SJCRH30 (cell line): Measurements from ENCODE around the gene PAFAH2. TPM values are rescaled to one million over a fixed set of nuclear protein-coding genes. Genes with fewer than 3 reads are reported as not detected.

Source experiments
- DNase-seq, 2 experiments: peaks; one replicate each; pipeline ENCODE4 v3.0.0-alpha.2; 2015 to 2020
- H3K27ac ChIP-seq: fragments of 250-450 bp; sonication (Bioruptor Pico); 2 replicates; pipeline ENCODE4 v1.5.1; 2020; ENCODE audit warnings: mild to moderate bottlenecking, moderate library complexity
- H3K27me3 ChIP-seq: fragments of 250-450 bp; sonication (Bioruptor Pico); 2 replicates; pipeline ENCODE4 v1.5.1; 2020; ENCODE audit warnings: mild to moderate bottlenecking, moderate library complexity
- H3K36me3 ChIP-seq: fragments of 250-450 bp; sonication (Bioruptor Pico); 2 replicates; pipeline ENCODE4 v1.5.1; 2020; ENCODE audit warnings: mild to moderate bottlenecking, moderate library complexity
- H3K4me1 ChIP-seq: fragments of 250-450 bp; sonication (Bioruptor Pico); 2 replicates; pipeline ENCODE4 v1.5.1; 2020; ENCODE audit warnings: mild to moderate bottlenecking, moderate library complexity
- H3K4me3 ChIP-seq: fragments of 250-450 bp; sonication (Bioruptor Pico); 2 replicates; pipeline ENCODE4 v1.5.1; 2020; ENCODE audit warnings: mild to moderate bottlenecking, moderate library complexity
- H3K9me3 ChIP-seq: fragments of 250-450 bp; sonication (Bioruptor Pico); replicated peaks from 2 replicates; pipeline ENCODE4 v1.5.1; 2020; ENCODE audit warnings: mild to moderate bottlenecking, moderate library complexity
- total RNA-seq: library from RNA; depleted of rRNA; stranded (reverse); fragments of >200 nt; shearing (Covaris generic); gene quantifications from 2 replicates; pipeline ENCODE4 v1.2.3, GENCODE V29; 2014

Gene PAFAH2
- total RNA-seq, 1 experiment from 2014 or later, result 3.8 TPM

DNA sequence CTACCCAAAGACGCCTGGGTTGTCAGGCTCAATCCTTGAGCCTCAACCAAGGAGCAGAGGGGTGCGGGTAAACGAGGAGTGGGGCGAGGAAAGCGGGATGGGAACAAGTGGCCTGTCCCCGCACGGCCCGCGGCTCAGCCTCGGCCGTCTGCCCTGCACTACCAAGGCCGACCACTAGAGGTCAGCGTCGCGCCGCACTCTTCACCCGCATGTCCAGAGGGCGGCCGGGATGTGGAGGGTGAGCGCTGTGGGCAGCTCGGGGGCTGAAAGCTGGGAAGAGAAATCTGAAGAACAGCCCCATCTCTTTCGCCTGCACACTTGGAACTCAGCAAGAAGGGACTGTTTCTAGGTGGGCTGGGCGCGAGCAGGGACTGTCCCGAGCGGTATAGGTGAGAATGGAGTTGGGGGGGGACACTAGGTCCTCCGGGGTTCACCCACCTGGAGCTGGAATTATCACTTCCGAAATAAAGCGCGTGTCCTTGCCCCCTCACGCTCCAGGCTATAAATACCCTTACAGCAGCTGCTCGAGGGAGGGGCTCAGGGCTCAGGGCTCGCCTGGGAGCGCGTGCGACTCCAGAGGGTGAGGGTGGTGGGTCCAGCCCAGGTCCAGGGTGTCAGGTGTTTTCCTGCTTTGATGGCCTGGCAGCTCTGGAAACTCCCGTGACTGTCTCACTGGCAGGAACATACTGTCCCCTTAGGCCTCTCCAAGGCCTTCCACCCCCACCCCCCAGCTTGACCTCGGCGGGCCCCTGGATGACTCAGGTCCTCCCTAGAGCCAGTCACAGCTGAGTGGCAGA is 38.3 kb upstream of the PAFAH2 start:
- DNase-seq, result peak; percentile 87 to 89
- Histone ChIP-seq H3K27ac (no peak overlapping the region), H3K4me1 (peaks cover 8% of the 10 kb centered on the region), H3K36me3 (0 out of 2 replicates have a peak, but pooled peaks cover 2% of the 10 kb centered on the region), H3K4me3 (peak overlapping the region; percentile 59), H3K27me3 (0 out of 2 replicates have a peak, but pooled peaks cover 1% of the 10 kb centered on the region), H3K9me3 (no peaks in the 10 kb centered on the region)

DNA sequence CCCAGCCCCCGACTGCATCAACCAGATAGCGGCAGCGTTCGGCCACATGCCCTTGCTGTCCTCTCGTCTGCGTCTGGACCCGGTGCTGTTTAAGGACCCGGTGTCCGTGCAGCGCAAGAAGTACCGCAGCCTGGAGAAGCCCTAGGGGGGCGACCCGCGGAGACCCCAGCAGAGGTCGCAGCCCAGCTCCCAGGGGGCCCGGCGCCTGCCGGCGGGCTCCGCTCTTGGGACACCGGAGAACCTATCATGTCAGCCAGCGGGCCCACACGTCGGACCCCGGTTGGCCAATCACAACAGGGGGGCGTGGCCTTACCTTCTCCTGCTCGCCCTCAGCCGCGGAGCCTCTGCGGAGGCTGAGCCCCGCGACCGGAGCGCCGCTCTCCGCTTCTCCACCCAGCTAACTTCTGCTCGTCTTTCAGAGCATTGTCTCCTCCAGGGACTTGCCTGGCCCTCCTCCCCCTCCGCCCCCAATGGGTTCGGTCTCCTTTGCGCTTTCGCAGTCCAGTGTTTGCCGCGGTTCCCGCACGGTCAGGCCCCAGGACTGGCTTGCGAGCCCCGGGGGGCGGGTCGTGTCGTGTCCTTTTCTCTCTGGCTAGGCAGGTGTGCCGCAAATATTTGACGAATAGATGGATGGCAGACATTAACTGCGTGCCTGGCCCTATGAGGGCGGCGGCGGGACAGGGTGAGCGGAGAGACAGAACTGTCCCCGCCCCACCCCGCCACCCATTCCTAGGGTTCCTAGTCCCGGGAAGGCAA is 37.5 kb upstream of the PAFAH2 start:
- peak overlapping the region; percentile 59 for H3K4me3 ChIP-seq
- H3K9me3 ChIP-seq, result no peaks in the 10 kb centered on the region
- no peak overlapping the region; the same call in 1 of the 2 replicates for H3K27ac ChIP-seq
- H3K36me3 ChIP-seq, result peaks cover 10% of the 10 kb centered on the region
- no peaks in the 10 kb centered on the region for H3K27me3 ChIP-seq
- peaks cover 8% of the 10 kb centered on the region for H3K4me1 ChIP-seq
- DNase-seq, result peak; percentile 97

DNA sequence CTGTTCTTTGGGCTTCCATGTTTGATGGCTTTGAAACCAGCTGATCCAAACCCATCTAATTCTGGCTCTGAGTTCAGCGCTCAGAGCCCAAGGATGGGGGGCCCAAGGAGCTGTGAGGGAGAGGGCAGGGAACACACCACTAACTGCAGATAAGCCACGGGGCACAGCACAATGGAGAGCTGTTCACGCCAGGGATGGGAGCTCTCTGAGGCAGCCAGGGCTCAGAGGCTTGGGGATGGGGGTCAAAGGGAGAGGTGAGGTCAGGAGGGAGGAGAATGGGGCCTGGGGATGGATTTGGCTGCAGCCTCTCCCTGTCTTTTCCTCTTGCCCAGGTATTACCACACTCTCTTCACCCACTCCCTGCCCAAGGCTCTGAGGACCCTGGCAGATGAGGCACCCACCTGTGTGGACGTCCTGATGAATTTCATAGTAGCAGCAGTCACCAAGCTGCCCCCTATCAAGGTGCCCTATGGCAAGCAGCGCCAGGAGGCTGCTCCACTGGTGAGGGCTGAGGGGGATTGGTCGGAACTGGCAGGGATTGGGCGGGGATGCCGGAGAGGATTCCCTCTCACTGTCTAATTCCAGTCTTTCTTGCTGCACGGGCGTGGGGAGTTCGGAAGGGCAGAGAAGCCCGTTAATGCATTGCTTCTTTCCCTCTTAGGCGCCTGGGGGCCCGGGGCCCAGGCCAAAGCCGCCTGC is 36.8 kb upstream of the PAFAH2 start:
- Histone ChIP-seq H3K27me3 (no peaks in the 10 kb centered on the region), H3K4me1 (peaks cover 8% of the 10 kb centered on the region), H3K36me3 (peaks cover 15% of the 10 kb centered on the region), H3K27ac (no peak overlapping the region; the same call in 1 of the 2 replicates), H3K4me3 (peak overlapping the region; percentile 59), H3K9me3 (no peaks in the 10 kb centered on the region)
- DNase-seq, result no peak

DNA sequence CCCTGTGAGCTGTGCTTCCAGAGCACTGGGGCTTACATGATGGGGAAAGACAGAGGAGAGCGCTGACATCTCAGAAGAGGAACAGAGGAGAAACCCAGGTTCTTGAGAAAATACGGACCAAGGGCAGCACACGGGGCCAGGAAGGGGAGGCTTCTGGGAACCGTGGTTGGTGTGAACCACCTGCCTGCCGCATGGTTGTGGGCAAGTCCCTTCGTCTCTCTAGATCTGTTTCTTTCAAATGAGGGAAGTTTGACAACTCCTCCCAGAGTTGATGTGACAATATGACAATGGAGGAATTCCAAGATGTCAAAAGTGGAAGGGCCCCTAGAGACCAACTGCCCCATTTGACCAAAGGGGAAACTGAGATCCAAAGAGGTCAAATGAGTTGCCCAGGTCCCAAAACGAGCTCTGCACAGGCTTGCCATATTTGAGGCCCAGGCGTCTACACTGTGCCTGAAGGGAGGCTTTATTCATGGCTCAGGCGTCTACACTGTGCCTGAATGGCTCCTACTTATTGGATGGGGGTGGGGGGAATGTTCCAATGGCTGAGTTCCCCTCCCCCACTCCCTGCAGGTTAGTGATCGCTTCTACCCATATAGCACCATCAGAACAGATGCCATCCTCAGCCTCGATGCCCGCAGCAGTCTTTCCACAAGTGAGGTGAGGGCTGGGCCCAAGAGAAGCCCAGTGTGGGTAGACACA is 34.9 kb upstream of the PAFAH2 start:
- Histone ChIP-seq H3K27me3 (no peaks in the 10 kb centered on the region), H3K4me3 (no peak overlapping the region), H3K9me3 (no peaks in the 10 kb centered on the region), H3K27ac (no peak overlapping the region), H3K4me1 (peaks cover 8% of the 10 kb centered on the region), H3K36me3 (peaks cover 15% of the 10 kb centered on the region)
- DNase-seq, result no peak

DNA sequence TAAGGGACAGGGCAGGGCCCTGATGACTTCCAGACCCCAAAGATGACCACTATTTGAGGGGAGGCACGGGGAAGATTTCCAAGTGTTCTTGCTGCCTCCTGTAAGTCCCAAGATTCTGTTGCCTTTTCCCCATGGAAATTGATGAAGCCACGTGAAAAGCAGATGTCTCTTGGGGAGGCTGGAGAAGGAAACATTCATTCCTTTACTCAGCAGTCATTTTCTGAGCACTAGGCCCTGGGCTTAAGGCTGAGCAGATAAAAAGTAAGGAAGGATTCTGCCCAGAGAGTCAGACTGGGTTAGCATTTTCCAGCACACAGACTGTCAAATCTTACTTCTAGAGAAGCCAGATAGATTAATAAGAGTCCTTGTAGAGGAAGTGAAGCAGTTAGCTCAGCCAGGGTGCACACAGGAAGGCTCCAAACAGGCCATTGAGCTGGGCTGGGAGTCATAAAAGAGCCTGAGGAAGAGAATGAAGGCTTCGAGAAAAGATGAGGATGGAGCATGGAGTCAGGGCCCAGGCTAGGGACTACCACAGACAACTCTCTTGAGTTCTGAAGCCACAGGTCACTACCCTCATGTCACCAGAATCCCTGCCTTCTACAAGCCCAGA is 33.9 kb upstream of the PAFAH2 start:
- H3K9me3 ChIP-seq, result no peaks in the 10 kb centered on the region

DNA sequence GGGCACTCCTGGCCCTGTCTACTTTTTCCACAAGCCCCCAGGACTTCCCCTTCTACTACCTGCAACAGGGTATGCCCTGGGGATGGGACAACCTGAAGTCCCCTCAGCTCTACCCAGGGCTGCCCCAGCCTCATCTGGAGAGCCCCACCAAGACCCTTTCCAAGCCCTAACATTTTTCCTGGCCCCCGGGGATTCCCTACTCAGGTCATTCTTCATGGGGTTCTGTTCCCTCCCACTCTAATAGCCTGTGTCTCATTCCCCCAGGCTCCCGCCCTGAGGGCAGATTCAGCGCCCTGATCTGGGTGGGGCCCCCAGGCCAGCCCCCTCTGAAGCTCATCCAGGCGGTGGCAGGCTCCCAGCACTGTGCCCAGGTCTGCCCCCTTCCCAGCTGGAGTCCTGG is 33.3 kb upstream of the PAFAH2 start:
- H3K36me3 ChIP-seq, result peaks cover 23% of the 10 kb centered on the region
- no peaks in the 10 kb centered on the region for H3K27me3 ChIP-seq
- peaks cover under 1% of the 10 kb centered on the region for H3K4me1 ChIP-seq
- no peak overlapping the region for H3K4me3 ChIP-seq
- no peaks in the 10 kb centered on the region for H3K9me3 ChIP-seq
- no peak for DNase-seq
- H3K27ac ChIP-seq, result no peak overlapping the region

More for the DNA sequence above, 33.9 kb upstream of the PAFAH2 start:
- DNase-seq, result no peak
- no peak overlapping the region for H3K27ac ChIP-seq
- H3K4me1 ChIP-seq, result peaks cover 6% of the 10 kb centered on the region
- peaks cover 21% of the 10 kb centered on the region for H3K36me3 ChIP-seq
- H3K27me3 ChIP-seq, result no peaks in the 10 kb centered on the region
- H3K4me3 ChIP-seq, result no peak overlapping the region

DNA sequence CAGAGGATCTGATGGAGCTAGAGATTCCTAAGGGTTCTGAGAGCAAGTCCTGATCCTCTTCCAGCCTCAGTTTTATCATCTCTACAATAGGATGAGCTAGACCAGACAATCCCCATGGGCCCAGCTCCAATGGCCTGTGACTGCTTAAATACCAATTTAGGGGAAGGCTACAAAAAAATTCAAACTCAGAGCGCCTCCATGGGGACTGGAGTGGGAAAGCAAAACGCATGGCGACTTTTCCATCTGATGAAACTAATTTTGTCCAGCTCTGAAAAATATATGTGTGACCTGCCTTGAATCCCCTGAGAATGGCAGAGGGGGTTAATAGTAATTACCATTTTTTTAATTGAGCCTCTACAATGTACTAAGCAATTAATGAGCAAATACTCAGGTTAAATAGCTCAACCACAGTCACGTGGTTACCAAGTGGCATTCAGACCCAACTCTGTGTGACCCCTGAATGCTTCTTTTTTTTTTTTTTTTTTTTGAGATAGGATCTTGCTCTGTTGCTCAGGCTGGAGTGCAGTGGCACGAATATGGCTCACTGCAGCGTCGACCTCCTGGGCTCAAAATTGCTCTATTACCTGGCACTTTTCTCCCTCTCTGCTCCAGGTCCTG is 32.1 kb upstream of the PAFAH2 start:
- no peaks in the 10 kb centered on the region for H3K9me3 ChIP-seq
- DNase-seq, result no peak
- peaks cover 23% of the 10 kb centered on the region for H3K36me3 ChIP-seq

DNA sequence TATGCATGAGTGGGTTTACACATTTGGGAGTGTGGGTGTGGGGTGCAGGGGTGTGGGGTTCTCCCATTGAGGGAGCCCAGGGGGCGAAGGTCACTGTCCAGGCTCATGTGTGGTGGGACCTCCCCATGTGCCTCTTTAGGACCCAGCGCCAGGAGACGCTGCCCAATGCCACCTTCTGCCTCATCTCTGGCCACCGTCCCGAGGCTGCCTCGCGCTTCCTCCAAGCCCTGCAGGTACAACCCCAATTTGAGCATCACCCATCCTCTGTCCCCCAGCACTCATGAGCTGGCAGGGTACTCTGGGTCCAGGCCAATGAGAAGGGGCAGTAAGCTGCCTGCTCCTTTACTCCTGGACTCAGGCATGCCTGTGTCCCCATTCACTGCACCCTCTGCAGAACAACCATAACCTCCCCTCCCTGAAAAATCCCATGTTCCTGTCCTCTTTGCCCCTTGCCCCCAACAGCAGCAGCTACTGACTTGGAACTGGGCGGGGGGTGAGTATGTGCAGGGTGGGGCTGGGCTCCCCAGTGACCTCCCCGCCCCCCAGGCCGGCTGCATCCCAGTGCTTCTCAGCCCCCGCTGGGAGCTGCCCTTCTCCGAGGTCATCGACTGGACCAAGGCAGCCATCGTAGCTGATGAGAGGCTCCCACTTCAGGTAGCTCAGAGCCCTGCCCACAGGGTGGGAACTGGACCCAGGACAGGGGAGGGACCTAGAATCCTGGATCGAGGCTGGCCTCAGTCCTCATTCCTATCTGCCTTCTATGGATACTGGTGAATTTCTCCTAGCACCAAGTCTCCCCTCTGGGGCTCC is 31.4 kb upstream of the PAFAH2 start:
- no peak overlapping the region for H3K4me3 ChIP-seq
- H3K9me3 ChIP-seq, result no peaks in the 10 kb centered on the region
- no peaks in the 10 kb centered on the region for H3K27me3 ChIP-seq
- H3K36me3 ChIP-seq, result peaks cover 23% of the 10 kb centered on the region
- peaks cover 4% of the 10 kb centered on the region; the same call in 1 of the 2 replicates for H3K4me1 ChIP-seq
- H3K27ac ChIP-seq, result no peak overlapping the region
- no peak for DNase-seq

More for the DNA sequence above, 32.1 kb upstream of the PAFAH2 start:
- Histone ChIP-seq H3K4me3 (no peak overlapping the region), H3K27ac (no peak overlapping the region), H3K4me1 (peaks cover 4% of the 10 kb centered on the region; the same call in 1 of the 2 replicates), H3K27me3 (no peaks in the 10 kb centered on the region)

DNA sequence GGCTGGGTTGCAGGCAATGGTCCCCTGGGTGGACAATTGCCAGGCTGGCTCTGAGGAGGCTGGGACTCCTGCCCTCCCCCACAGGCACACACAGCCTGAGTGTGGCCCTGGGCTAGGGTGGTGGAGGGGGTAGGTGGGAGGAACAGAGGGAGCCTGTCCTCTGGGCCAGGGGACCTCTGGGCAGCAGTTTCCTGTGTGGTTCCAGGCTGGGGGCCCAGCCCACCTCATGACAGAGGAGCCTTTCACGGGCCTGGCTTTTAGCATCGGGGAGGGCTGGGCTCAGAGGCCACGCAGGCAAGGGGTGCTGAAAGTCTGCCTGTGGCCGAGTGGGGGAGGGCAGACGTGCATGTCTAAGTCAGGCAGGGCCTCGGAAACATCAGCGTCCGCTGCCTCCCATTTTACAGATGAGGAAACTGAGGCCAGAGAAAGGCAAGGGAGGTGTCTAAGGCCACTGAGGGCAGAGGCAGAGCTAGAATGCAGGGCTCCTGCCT is 30.7 kb upstream of the PAFAH2 start:
- Histone ChIP-seq H3K36me3 (peaks cover 23% of the 10 kb centered on the region), H3K27ac (no peak overlapping the region), H3K4me3 (no peak overlapping the region), H3K4me1 (peaks cover 4% of the 10 kb centered on the region; the same call in 1 of the 2 replicates), H3K27me3 (no peaks in the 10 kb centered on the region), H3K9me3 (no peaks in the 10 kb centered on the region)
- DNase-seq, result peak in 1 of 2 experiments; percentile 52

DNA sequence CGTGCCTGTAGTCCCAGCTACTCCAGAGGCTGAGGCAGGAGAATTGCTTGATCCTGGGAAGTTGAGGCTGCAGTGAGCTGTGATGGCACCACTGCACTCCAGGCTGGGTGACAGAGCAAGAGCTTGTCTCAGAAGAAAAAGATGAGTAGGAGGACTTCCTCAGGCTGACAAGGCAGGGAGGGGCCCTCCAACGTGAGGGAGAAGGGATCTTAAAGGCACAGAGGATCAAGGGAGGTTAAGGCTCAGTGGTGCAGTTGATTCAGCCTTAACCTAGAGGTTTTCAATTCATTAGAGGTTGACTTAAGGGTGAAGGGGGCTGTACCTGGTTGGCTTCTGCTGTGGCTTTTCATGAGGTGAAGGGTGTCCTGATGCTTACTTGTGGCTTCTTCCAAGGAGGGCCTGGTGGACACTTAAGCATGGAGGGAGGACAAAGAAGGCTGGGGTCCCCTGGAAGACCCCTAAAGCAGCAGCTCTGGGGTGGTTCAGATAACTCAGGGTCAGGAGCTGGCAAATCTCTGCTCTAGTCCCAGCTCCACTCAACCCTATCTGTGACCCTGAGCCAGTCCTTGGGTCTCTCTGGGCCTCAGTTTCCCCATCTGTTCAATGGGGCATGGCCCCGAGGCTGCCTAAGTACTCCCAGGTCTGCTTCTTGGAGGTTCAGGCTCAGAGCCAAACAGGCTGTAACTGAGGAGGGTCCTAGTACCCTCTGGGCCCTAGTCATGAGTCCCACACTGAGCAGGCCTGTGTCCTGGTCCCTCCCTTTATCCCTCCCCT is 30.0 kb upstream of the PAFAH2 start:
- DNase-seq, result no peak
- Histone ChIP-seq H3K4me1 (peaks cover 4% of the 10 kb centered on the region; the same call in 1 of the 2 replicates), H3K36me3 (peaks cover 23% of the 10 kb centered on the region), H3K27ac (no peak overlapping the region), H3K4me3 (no peak overlapping the region), H3K9me3 (no peaks in the 10 kb centered on the region), H3K27me3 (no peaks in the 10 kb centered on the region)

DNA sequence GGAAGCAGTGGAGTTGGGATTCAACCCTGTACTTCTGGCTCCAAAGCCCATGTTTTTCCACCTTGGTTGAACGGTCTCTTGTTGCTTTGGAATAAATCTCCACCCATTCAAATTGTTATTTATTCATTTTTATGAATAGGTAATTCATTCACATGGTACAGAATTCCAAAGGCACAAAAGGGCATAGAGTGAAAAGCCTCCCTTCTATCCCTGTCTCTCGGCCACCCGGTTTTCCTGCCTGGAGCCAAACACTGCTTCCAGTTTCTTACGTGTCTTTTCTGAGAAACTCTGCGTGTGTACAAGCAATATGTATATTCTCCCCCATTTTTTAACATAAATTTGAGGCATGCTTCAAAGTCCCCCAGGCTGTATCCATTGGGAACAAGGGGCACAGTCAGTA is 27.7 kb upstream of the PAFAH2 start:
- no peak overlapping the region for H3K27ac ChIP-seq
- H3K4me1 ChIP-seq, result peaks cover 15% of the 10 kb centered on the region
- peaks cover 15% of the 10 kb centered on the region for H3K36me3 ChIP-seq
- H3K27me3 ChIP-seq, result no peaks in the 10 kb centered on the region
- H3K4me3 ChIP-seq, result peak overlapping the region; percentile 68
- no peaks in the 10 kb centered on the region for H3K9me3 ChIP-seq
- DNase-seq, result no peak

DNA sequence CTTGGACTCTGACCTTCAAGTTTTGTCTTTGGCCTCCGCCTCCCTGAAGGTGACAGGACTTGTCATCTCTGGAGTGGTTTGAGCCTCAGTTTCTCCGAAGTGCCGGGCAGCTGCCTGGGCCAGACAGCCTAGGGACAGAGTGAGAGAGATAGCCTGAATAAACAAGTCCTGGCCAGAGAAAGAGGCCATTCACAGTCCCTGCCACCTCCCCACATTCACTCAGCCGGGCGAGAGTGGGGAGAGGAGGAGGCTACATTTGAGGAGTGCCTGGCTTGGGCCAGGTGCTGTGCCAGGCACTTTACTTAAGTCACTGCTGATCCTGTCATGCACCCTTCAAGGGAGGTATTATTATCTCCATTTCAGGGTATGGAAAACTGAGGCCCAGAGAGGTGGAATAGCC is 27.2 kb upstream of the PAFAH2 start:
- peak overlapping the region; percentile 68 for H3K4me3 ChIP-seq
- H3K27me3 ChIP-seq, result no peaks in the 10 kb centered on the region
- no peaks in the 10 kb centered on the region for H3K9me3 ChIP-seq
- H3K4me1 ChIP-seq, result peaks cover 20% of the 10 kb centered on the region
- DNase-seq, result no peak
- peaks cover 13% of the 10 kb centered on the region for H3K36me3 ChIP-seq
- H3K27ac ChIP-seq, result peak overlapping the region; percentile 97; the same call in 1 of the 2 replicates
